Nephron (organoid): ENCODE data around the gene SORT1.
"Not testable (repeated sequence)": the region's sequence is repeated elsewhere in the genome, so short reads cannot be mapped to it uniquely, and the experiment has no call there.

Source experiments
- H3K27ac Mint-ChIP-seq, 3 experiments: 2 replicates each; pipeline ENCODE4 v1.8.0; 2020; ENCODE audit warnings: mixed read lengths in 3 of 3, mild to moderate bottlenecking in 2 of 3, moderate library complexity in 1 of 3
- H3K27me3 Mint-ChIP-seq: 2 replicates; pipeline ENCODE4 v1.8.0; 2021; ENCODE audit warnings: low read depth, mild to moderate bottlenecking, moderate library complexity, mixed read lengths
- H3K36me3 Mint-ChIP-seq: 2 replicates; pipeline ENCODE4 v1.8.0; 2020; ENCODE audit warnings: low read depth, mixed read lengths
- H3K4me1 Mint-ChIP-seq: 2 replicates; pipeline ENCODE4 v1.8.0; 2020; ENCODE audit warnings: mixed read lengths
- H3K4me3 Mint-ChIP-seq, 3 experiments: 2 replicates each; pipeline ENCODE4 v1.8.0; 2020; ENCODE audit warnings: mild to moderate bottlenecking in 3 of 3, mixed read lengths in 3 of 3, moderate library complexity in 2 of 3
- H3K9me3 Mint-ChIP-seq: 2 replicates; pipeline ENCODE4 v1.8.0; 2020; ENCODE audit warnings: mixed read lengths
- TF ChIP-seq, protein P1 (sequence below), 3 experiments: fragments of 200-600 bp; sonication (generic); IDR thresholded peaks; one replicate each; pipeline ENCODE4 v1.5.0; 2021; ENCODE audit warnings: antibody characterized with exemption in 3 of 3; ENCODE audit not compliant: unreplicated experiment in 3 of 3

The SORT1 gene

DNA sequence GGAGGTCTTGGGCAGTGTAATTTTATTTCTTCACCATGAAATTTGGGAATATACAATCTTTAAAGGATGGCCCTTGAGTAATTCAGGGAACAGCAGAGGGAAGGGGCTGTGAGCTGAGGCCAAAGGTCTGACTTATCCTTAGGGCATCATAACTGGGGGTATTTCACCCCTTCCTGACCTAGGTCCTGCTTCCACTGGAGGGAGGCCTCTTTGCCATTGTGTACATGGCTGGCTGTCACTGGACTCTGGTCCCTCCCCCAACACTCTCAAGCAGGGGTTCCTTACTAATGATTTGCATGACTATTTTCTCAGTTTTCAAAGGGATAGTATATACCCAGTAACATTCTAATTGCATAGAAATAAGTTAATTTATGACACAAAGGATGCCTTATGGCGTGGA lies 107.6 kb downstream of the SORT1 start:
- Mint-ChIP-seq H3K36me3 (no peaks in the 10 kb centered on the region), H3K4me3 (no peak overlapping the region), H3K4me1 (peaks cover 3% of the 10 kb centered on the region), H3K27ac (no peak overlapping the region), H3K27me3 (peaks cover 8% of the 10 kb centered on the region), H3K9me3 (no peaks in the 10 kb centered on the region)
- TF ChIP-seq, protein P1, sequence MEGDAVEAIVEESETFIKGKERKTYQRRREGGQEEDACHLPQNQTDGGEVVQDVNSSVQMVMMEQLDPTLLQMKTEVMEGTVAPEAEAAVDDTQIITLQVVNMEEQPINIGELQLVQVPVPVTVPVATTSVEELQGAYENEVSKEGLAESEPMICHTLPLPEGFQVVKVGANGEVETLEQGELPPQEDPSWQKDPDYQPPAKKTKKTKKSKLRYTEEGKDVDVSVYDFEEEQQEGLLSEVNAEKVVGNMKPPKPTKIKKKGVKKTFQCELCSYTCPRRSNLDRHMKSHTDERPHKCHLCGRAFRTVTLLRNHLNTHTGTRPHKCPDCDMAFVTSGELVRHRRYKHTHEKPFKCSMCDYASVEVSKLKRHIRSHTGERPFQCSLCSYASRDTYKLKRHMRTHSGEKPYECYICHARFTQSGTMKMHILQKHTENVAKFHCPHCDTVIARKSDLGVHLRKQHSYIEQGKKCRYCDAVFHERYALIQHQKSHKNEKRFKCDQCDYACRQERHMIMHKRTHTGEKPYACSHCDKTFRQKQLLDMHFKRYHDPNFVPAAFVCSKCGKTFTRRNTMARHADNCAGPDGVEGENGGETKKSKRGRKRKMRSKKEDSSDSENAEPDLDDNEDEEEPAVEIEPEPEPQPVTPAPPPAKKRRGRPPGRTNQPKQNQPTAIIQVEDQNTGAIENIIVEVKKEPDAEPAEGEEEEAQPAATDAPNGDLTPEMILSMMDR (IDR thresholded peaks at IDR 0.05; ENCODE audit: unreplicated experiment in 3 of 3): no peak

DNA sequence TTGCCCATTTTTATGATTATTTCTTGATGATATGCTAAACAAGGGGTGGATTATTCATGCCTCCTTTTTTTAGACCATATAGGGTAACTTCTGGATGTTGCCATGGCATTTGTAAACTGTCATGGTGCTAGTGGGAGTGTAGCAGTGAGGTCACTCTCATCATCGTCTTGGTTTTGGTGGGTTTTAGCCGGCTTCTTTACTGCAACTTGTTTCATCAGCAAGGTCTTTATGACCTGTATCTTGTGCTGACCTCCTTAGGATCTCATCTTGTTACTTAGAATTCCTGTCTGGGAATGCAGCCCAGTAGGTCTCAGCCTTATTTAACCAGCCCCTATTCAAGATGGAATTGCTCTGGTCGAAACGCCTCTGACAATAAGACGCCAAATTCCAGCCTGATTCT lies 111.0 kb downstream of the SORT1 start:
- H3K36me3 Mint-ChIP-seq, H3K27ac Mint-ChIP-seq, H3K27me3 Mint-ChIP-seq, H3K9me3 Mint-ChIP-seq: not testable (repeated sequence)
- Mint-ChIP-seq H3K4me1 (peaks cover 23% of the 10 kb centered on the region), H3K4me3 (peak overlapping the region in 1 of 3 experiments; percentile 52)

DNA sequence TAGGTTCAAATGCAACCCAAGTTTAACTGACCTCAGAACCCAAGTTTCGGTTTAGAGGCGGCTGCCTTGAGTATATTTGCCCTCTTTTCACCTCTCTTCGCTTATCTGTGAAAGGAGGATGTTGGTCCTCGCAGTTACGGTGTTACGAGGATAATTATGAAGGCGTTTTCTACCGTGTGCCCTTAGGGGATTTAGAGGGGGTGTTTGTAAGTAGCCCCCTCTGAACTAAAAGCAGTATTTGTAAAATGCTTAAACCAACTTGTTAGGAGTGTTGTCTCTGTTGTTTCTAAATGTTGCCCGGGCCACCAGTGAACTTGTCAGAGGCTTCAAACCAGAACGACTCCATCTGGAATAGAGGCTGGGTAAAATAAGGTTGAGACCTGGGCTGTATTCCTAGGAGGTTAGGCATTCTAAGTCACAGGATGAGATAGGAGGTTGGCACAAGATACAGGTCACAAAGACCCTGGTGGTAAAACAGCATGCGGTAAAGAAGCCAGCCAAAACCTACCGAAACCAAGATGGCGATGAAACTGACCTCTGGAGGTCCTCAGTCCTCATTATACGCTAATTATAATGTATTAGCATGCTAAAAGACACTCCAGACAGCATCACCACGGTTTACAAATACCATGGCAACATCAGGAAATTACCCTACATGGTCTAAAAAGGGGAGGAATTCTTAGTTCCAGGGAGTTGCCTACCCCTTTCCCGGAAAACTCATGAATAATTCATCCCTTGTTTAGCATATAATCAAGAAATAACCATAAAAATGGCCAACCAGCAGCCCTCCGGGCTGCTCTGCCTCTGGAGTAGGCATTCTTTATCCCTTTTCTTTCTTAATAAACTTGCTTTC lies 113.7 kb downstream of the SORT1 start:
- Mint-ChIP-seq H3K4me1 (peaks cover 43% of the 10 kb centered on the region), H3K9me3 (no peaks in the 10 kb centered on the region)

DNA sequence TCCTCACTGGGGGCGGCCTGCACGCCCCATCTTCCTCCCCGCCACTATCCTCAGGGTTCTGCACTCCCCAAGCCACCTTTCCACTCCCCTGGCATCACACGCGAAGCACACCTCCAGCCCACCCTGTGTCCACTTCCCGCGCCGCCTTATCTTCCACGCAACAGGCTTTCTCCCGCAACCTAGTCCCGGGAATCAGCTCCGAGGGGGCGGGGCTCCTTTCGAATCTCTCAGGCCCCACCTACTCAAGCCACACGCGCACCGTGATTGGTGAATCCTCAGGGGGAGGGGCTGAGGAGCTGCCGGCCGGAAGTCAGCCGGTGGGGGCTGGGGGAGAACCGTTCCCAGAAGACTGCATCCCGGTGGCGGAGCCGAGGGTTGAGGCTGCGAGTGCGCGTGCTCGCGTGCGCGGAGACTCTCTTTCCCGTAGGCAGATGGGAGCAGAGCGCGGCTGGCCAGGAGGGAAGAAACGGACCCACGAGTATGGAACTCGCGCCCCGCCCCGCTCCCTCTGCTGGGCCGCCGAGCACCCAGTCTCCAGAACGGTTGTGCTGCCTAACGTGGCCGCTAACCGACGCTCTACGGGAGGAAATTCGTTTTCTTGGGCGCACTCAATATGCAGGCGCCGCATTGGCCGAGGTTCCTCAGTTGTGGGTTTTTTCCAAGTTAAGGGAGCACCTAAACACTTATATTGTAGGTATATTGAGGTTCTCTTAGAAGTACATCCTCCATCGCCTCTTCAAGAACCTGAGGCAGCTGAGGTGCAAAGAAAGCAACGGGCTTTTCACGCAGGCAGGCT lies 114.6 kb downstream of the SORT1 start, which contains the start of gene PSRC1:
Gene PSRC1, minus strand, starts transcription at position 194 of the 796 bp plus-strand sequence.
- peaks cover 10% of the 10 kb centered on the region for H3K36me3 Mint-ChIP-seq
- H3K4me1 Mint-ChIP-seq: peaks cover 47% of the 10 kb centered on the region
- peak within 1 kb of the TSS; percentile 60 to 92 (median 84) for H3K27ac Mint-ChIP-seq
- H3K4me3 Mint-ChIP-seq: peak within 1 kb of the TSS; percentile 95 to 99 (median 98)
- TF ChIP-seq, protein P1 (IDR thresholded peaks at IDR 0.05; ENCODE audit: unreplicated experiment in 3 of 3): peak; percentile 44 to 52 (median 48)
- peaks cover 8% of the 10 kb centered on the region for H3K27me3 Mint-ChIP-seq
- no peaks in the 10 kb centered on the region for H3K9me3 Mint-ChIP-seq

More for the DNA sequence above, 113.7 kb downstream of the SORT1 start:
- Mint-ChIP-seq H3K27me3 (peaks cover 8% of the 10 kb centered on the region), H3K36me3 (peaks cover 10% of the 10 kb centered on the region), H3K27ac (peak overlapping the region; percentile 60 to 92 (median 84)), H3K4me3 (peak overlapping the region; percentile 95 to 99 (median 98))
- TF ChIP-seq, protein P1 (IDR thresholded peaks at IDR 0.05; ENCODE audit: unreplicated experiment in 3 of 3): no peak

DNA sequence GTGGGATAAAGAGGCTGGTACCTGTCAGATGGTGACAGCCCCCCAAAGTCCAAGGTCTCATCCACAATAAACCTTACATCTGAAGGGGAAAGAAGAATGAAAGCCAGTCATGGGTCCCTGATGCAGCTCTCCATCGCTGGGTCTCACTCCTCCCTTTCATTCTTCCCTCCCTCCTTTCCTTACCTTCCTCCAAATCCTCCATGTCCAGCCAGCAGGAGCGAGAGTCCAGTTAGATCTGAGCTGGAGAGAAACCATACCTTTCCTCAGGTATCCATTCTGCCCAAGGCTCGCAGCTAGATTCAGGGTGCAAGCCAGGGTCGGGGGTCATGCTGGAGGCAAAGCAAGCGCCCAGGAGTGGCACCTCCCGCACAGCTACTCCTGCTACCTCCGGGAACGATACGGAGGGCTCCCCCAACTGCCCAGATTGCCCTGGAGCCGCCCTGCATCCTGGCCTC lies 115.2 kb downstream of the SORT1 start:
- Mint-ChIP-seq H3K4me3 (peak overlapping the region; percentile 95 to 99 (median 98)), H3K27me3 (peaks cover 4% of the 10 kb centered on the region), H3K27ac (peak overlapping the region; percentile 60 to 92 (median 84)), H3K36me3 (peaks cover 10% of the 10 kb centered on the region), H3K9me3 (no peaks in the 10 kb centered on the region), H3K4me1 (peaks cover 48% of the 10 kb centered on the region)
- TF ChIP-seq, protein P1 (IDR thresholded peaks at IDR 0.05; ENCODE audit: unreplicated experiment in 3 of 3): no peak
